Bronchial epithelial cell (primary cell): ENCODE results near the gene GTF3C4. TPM values are rescaled to one million over a fixed set of nuclear protein-coding genes. Genes with fewer than 3 reads are reported as not detected.
A peak's percentile ranks its signal among the peaks of the same experiment; 100 is the strongest.

Experiments used
- DNase-seq: peaks from one replicate; pipeline ENCODE4 v3.0.0-alpha.2; 2010; ENCODE audit warnings: low read depth
- FAIRE-seq: peaks from 2 replicates; lab custom pipeline; 2011; peaks lifted over from hg19 to GRCh38; lab: Jason Lieb, UNC
- H3K27me3 ChIP-seq: 2 replicates; pipeline ENCODE4 v1.5.1; 2011; ENCODE audit warnings: low read length; ENCODE audit not compliant: control insufficient read depth, insufficient read depth
- H3K36me3 ChIP-seq: 2 replicates; pipeline ENCODE4 v1.5.1; 2011; ENCODE audit warnings: low read length; ENCODE audit not compliant: control insufficient read depth, insufficient read depth
- H3K4me3 ChIP-seq: 2 replicates; pipeline ENCODE4 v1.5.1; 2011; ENCODE audit warnings: mild to moderate bottlenecking, low read depth, low read length, control low read depth
- CTCF ChIP-seq: IDR thresholded peaks from 2 replicates; pipeline ENCODE4 v1.5.1; 2011; ENCODE audit warnings: mild to moderate bottlenecking, moderate library complexity, low read length, control low read depth, inconsistent platforms; ENCODE audit not compliant: insufficient read depth, severe bottlenecking
- total RNA-seq: library from RNA; depleted of rRNA; stranded (reverse); fragments of >200 nt; gene quantifications from 2 replicates; pipeline ENCODE4 v1.2.1, GENCODE V29; 2014

GTF3C4 gene
- total RNA-seq, 1 donor from 2014 or later, result 9.5 TPM

DNA sequence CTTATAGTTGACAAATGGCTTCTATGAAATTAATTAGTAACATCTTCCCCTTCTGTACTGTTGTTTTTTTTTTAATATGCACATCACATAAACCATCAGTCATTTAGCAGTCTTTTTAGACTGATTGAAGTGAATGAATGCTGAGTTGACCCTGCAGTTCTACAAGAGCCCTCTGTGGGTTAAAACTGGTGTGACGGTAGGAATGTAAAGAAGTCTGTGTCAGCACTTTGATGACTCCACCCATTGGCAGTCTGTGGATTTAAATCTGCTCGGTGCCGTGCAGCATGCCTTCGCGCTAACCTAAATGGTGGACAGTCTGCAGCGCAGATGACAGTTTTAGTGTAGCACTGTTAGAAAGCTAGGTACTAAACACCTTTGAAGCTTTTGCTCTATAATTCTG lies 3.1 kb downstream of the GTF3C4 start:
- FAIRE-seq, result no peak
- peak; percentile 34 for TF ChIP-seq CTCF
- Histone ChIP-seq H3K36me3 (peaks cover 3% of the 10 kb centered on the region), H3K4me3 (no peak overlapping the region), H3K27me3 (no peaks in the 10 kb centered on the region)
- DNase-seq, result peak; percentile 64

- H3K27me3 ChIP-seq, result no peaks in the 10 kb centered on the region
- H3K36me3 ChIP-seq, result peaks cover 10% of the 10 kb centered on the region
- H3K4me3 ChIP-seq, result no peak overlapping the region
- FAIRE-seq (no peak), DNase-seq (no peak)
- no peak for TF ChIP-seq CTCF
Measured at GRCh38 chr9:132674485-132674884, 4.2 kb downstream of the GTF3C4 start.

DNA sequence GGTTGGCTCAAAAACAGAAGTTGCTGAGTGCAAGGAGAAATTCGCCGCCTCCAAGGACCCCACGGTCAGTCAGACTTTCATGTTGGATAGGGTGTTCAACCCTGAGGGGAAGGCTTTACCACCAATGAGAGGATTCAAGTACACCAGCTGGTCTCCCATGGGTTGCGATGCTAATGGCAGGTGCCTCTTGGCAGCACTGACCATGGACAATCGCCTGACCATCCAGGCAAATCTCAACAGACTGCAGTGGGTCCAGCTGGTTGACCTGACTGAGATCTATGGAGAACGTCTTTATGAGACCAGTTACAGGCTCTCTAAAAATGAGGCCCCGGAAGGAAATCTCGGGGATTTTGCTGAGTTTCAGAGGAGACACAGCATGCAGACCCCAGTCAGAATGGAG lies 7.7 kb downstream of the GTF3C4 start:
- DNase-seq (no peak), FAIRE-seq (no peak)
- H3K36me3 ChIP-seq, result peaks cover 10% of the 10 kb centered on the region
- no peaks in the 10 kb centered on the region for H3K27me3 ChIP-seq
- H3K4me3 ChIP-seq, result no peak overlapping the region
- TF ChIP-seq CTCF, result no peak

- Histone ChIP-seq H3K27me3 (no peaks in the 10 kb centered on the region), H3K4me3 (no peak overlapping the region), H3K36me3 (peaks cover 16% of the 10 kb centered on the region)
- DNase-seq (no peak), FAIRE-seq (no peak)
- TF ChIP-seq CTCF, result no peak
Measured at GRCh38 chr9:132679946-132680625, 9.8 kb downstream of the GTF3C4 start.

DNA sequence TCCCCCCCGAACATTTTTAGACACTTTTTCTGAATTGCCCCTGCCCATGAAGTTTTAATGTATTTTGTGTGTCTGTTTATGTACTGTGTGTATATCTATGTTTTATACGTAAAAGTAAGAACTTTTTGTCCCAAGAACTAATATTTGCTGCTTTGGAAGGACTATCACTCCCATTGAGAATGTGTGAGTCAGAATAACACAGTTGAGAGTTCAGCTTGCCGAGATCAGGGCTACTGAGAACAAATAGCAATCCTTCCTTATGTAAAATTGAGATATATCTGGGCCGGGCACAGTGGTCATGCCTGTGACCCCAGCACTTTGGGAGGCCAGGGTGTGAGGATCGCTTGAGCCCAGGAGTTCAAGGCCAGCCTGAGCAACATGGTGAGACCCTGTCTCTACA lies 11.3 kb downstream of the GTF3C4 start:
- TF ChIP-seq CTCF, result no peak
- Histone ChIP-seq H3K36me3 (peaks cover 22% of the 10 kb centered on the region), H3K27me3 (no peaks in the 10 kb centered on the region), H3K4me3 (no peak overlapping the region)
- DNase-seq (no peak), FAIRE-seq (no peak)

GRCh38 chr9:132683873-132684272 lies 13.6 kb downstream of the GTF3C4 start:
- FAIRE-seq (no peak), DNase-seq (no peak)
- Histone ChIP-seq H3K4me3 (no peak overlapping the region), H3K27me3 (no peaks in the 10 kb centered on the region), H3K36me3 (peaks cover 17% of the 10 kb centered on the region)
- TF ChIP-seq CTCF, result no peak
